ENCODE data around the gene HOXD11. TPM values are rescaled to one million over a fixed set of nuclear protein-coding genes. Genes with fewer than 3 reads are reported as not detected.

The HOXD11 gene
- polyA plus RNA-seq, 1 donor = 63.7 TPM

- DNase-seq = no peak
Observed at GRCh38 chr2:176092270-176093144, 14.6 kb upstream of the HOXD11 start, which contains the start of gene HOXD13. HOXD13 (plus strand) TSS chr2:176092721; CDS start chr2:176092891, 170 bp downstream.

- DNase-seq = no peak
Observed at GRCh38 chr2:176093145-176093897, 13.8 kb upstream of the HOXD11 start.

- no peak for DNase-seq
Observed at GRCh38 chr2:176093898-176094249, 13.2 kb upstream of the HOXD11 start.

GRCh38 chr2:176094349-176094748 lies 12.7 kb upstream of the HOXD11 start:
- DNase-seq = no peak

GRCh38 chr2:176095421-176095820 lies 11.7 kb upstream of the HOXD11 start:
- DNase-seq = no peak

GRCh38 chr2:176096243-176096985 lies 10.7 kb upstream of the HOXD11 start:
- DNase-seq = no peak

GRCh38 chr2:176096986-176097819 lies 9.9 kb upstream of the HOXD11 start:
- no peak for DNase-seq

GRCh38 chr2:176097820-176098365 lies 9.2 kb upstream of the HOXD11 start:
- no peak for DNase-seq

GRCh38 chr2:176098366-176099158 lies 8.5 kb upstream of the HOXD11 start:
- no peak for DNase-seq

GRCh38 chr2:176099159-176099727 lies 7.8 kb upstream of the HOXD11 start:
- DNase-seq = no peak

- no peak for DNase-seq
Observed at GRCh38 chr2:176099728-176100546, 7.1 kb upstream of the HOXD11 start, which contains the start of gene HOXD12. HOXD12 (plus strand) TSS chr2:176099795; CDS start chr2:176099802, 7 bp downstream.

GRCh38 chr2:176100547-176101140 lies 6.4 kb upstream of the HOXD11 start:
- DNase-seq = no peak

- DNase-seq = no peak
Observed at GRCh38 chr2:176101216-176101830, 5.8 kb upstream of the HOXD11 start.

- DNase-seq = no peak
Observed at GRCh38 chr2:176101842-176102241, 5.2 kb upstream of the HOXD11 start.

- DNase-seq = no peak
Observed at GRCh38 chr2:176102309-176102866, 4.7 kb upstream of the HOXD11 start.

GRCh38 chr2:176103194-176103593 lies 3.9 kb upstream of the HOXD11 start:
- DNase-seq = no peak

GRCh38 chr2:176103742-176104315 lies 3.3 kb upstream of the HOXD11 start:
- DNase-seq = no peak

All from left kidney (tissue), 2 donors.